ENCODE data around the gene C14orf119.

The C14orf119 gene

DNA sequence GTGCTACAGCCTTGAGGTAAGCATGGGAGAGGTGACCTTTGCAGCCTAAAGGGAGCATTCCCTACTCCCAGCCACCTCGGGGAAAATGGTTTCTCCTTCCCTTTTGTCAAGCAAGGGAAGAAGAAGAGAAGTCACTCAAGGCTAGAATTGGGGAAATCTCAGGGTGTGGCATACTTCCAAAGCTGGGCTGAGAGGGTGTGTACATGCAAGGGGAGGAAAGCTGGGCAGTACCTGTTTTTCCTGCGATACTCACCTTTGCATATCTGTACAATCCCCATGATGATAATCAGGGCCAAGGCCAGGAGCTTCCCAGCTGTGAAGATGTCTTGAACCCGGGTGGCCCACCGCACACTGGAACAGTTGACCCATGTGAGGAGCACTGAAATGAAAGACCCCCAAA, 47.5 kb downstream of the C14orf119 start:
- peaks cover under 1% of the 10 kb centered on the region for H3K36me3 Mint-ChIP-seq
- no peaks in the 10 kb centered on the region for H3K9me3 Mint-ChIP-seq
- no peak for ATAC-seq (ENCODE audit: low read depth)
- H3K27ac Mint-ChIP-seq: no peak overlapping the region
- no peak for DNase-seq (ENCODE audit: low spot score in 2 of 2)
- no peak overlapping the region for H3K4me3 Mint-ChIP-seq
- H3K4me1 Mint-ChIP-seq: no peaks in the 10 kb centered on the region
- peaks cover 3% of the 10 kb centered on the region for H3K27me3 Mint-ChIP-seq

DNA sequence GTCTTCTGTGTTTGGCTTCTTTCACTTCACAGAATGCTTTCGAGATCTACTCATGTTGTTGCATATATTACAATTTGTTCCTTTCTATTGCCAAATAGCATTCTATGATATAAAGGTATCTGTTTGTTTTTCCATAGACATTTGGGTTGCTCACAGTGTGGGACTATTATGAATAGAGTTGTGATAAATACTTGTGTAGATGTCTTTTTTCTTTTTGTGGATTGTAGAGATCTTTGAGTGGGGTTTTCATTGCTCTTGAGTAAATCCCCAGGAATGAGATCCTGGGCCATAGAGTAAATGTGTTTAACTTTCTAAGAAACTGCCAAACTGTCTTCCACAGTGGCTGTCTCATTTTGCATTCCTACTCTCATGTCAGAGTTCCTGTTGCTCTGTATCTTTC, 48.6 kb downstream of the C14orf119 start:
- DNase-seq (ENCODE audit: low spot score in 2 of 2) (no peak), ATAC-seq (ENCODE audit: low read depth) (no peak)
- peaks cover 3% of the 10 kb centered on the region for H3K27me3 Mint-ChIP-seq
- H3K4me1 Mint-ChIP-seq: no peaks in the 10 kb centered on the region
- no peaks in the 10 kb centered on the region for H3K9me3 Mint-ChIP-seq
- H3K4me3 Mint-ChIP-seq: no peak overlapping the region
- H3K27ac Mint-ChIP-seq: no peak overlapping the region
- H3K36me3 Mint-ChIP-seq: peaks cover 6% of the 10 kb centered on the region

DNA sequence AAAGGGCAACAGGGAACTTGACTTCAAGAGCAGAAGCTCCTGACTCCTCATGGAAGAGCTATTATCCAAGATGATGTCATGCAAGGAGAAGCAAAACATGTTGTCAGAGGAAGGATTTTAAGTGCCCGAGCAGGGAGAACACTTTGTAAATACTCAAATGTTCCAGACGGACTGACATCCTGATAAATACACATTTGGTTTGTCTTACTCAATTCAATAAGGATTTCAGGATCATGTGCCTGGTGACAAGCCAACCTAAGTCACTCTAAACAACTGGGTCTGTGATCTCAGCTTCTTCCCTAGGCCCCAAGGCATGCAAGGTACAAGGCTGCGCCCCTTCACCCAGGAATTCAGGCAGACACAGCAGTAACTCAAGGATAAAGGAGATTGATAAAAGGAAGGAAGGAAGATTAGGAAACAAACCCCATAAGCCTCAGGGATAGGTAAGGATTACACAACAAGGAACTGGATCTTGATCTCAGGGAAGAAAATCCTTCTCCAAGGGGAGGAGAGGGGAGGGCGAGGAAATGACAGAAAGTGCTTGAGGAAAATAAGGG, 50.6 kb downstream of the C14orf119 start:
- ATAC-seq (ENCODE audit: low read depth): no peak

DNA sequence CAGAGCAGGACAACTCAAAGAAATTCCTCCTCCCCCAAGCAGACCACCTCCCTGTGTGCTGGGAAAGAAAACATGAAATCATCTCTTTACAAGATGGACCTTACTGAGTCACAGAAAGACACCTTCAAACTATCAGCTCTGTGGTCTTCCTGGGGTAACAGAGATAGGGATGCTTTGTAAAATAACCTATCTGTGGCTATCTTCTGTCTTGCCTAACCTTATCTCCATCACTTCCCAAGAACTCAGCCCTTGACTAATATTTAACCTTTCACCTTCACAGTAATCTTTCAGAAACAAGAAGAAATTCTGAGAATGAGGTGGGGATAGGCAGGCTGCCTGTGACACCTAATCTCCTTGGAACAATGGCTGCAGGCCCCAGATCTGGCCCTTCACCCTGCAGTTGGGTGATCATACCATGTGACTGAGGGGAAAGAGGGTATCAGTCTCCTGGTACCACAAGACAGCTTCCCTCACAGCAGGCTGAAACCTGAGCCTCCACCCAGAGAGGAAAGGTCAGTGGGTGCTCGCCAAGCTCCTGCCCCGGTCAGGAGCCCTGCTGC, 51.1 kb downstream of the C14orf119 start:
- Mint-ChIP-seq H3K9me3 (no peaks in the 10 kb centered on the region), H3K36me3 (peaks cover 6% of the 10 kb centered on the region), H3K27me3 (peaks cover 6% of the 10 kb centered on the region), H3K27ac (no peak overlapping the region), H3K4me3 (no peak overlapping the region), H3K4me1 (peaks cover 3% of the 10 kb centered on the region)
- ATAC-seq (ENCODE audit: low read depth) (no peak), DNase-seq (ENCODE audit: low spot score in 2 of 2) (no peak)

More for the DNA sequence above, 50.6 kb downstream of the C14orf119 start:
- Mint-ChIP-seq H3K27me3 (peaks cover 6% of the 10 kb centered on the region), H3K4me3 (no peak overlapping the region), H3K9me3 (no peaks in the 10 kb centered on the region), H3K36me3 (peaks cover 6% of the 10 kb centered on the region), H3K4me1 (peaks cover 3% of the 10 kb centered on the region), H3K27ac (no peak overlapping the region)
- no peak for DNase-seq (ENCODE audit: low spot score in 2 of 2)

DNA sequence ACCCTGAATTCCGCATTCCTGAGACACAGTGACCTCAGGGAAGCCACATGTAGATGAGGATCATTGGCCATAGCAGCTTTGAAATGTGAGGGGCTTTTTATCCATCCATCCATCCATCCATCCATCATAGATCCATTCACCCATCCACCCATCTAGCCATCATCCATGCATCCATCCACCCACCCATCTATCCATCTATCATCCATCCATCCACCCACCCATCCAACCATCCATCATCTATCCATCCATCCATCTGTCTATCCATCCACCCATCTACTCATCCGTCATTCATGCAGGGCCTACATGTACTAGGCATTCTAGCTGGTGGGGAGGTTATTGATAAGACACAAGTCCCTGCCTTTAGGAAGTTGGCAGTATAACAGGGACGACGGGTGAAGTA, 51.7 kb downstream of the C14orf119 start:
- DNase-seq (ENCODE audit: low spot score in 2 of 2) (no peak), ATAC-seq (ENCODE audit: low read depth) (no peak)
- no peak overlapping the region for H3K4me3 Mint-ChIP-seq
- no peak overlapping the region for H3K27ac Mint-ChIP-seq
- H3K4me1 Mint-ChIP-seq: peaks cover 3% of the 10 kb centered on the region
- peaks cover 6% of the 10 kb centered on the region for H3K36me3 Mint-ChIP-seq
- peaks cover 6% of the 10 kb centered on the region for H3K27me3 Mint-ChIP-seq
- H3K9me3 Mint-ChIP-seq: no peaks in the 10 kb centered on the region

- H3K27me3 Mint-ChIP-seq: peaks cover 6% of the 10 kb centered on the region
- peaks cover 6% of the 10 kb centered on the region for H3K36me3 Mint-ChIP-seq
- no peak overlapping the region for H3K4me3 Mint-ChIP-seq
- no peak for ATAC-seq (ENCODE audit: low read depth)
- no peak overlapping the region for H3K27ac Mint-ChIP-seq
- peaks cover 3% of the 10 kb centered on the region for H3K4me1 Mint-ChIP-seq
- no peaks in the 10 kb centered on the region for H3K9me3 Mint-ChIP-seq
- no peak for DNase-seq (ENCODE audit: low spot score in 2 of 2)
Measured at GRCh38 chr14:23147676-23148075, 52.4 kb downstream of the C14orf119 start.

GRCh38 chr14:23148591-23149249, 53.4 kb downstream of the C14orf119 start:
- no peaks in the 10 kb centered on the region for H3K9me3 Mint-ChIP-seq
- peaks cover 3% of the 10 kb centered on the region for H3K4me1 Mint-ChIP-seq
- ATAC-seq (ENCODE audit: low read depth): no peak
- H3K27me3 Mint-ChIP-seq: peaks cover 9% of the 10 kb centered on the region
- DNase-seq (ENCODE audit: low spot score in 2 of 2): no peak
- no peak overlapping the region for H3K27ac Mint-ChIP-seq
- H3K36me3 Mint-ChIP-seq: peaks cover 6% of the 10 kb centered on the region
- H3K4me3 Mint-ChIP-seq: no peak overlapping the region

- H3K4me1 Mint-ChIP-seq: peaks cover 3% of the 10 kb centered on the region
Measured at GRCh38 chr14:23149745-23150144, 54.4 kb downstream of the C14orf119 start.

More at GRCh38 chr14:23149745-23150144, 54.4 kb downstream of the C14orf119 start:
- Mint-ChIP-seq H3K27ac (no peak overlapping the region), H3K9me3 (no peaks in the 10 kb centered on the region), H3K4me3 (no peak overlapping the region), H3K36me3 (peaks cover 6% of the 10 kb centered on the region), H3K27me3 (peaks cover 11% of the 10 kb centered on the region)
- ATAC-seq (ENCODE audit: low read depth): no peak
- no peak for DNase-seq (ENCODE audit: low spot score in 2 of 2)
